HG03139 (cell line): ENCODE results near the gene BLVRA.
A peak's percentile ranks its signal among the peaks of the same experiment; 100 is the strongest.
"Not testable (repeated sequence)": the region's sequence is repeated elsewhere in the genome, so short reads cannot be mapped to it uniquely, and the experiment has no call there.

Experiments used
- ATAC-seq: cut with Tn5 transposase; IDR thresholded peaks from one replicate; pipeline ENCODE4 v1.9.1; 2021; ENCODE audit not compliant: unreplicated experiment

The BLVRA gene

GRCh38 chr7:43758029-43758821, at the start of gene BLVRA:
Gene BLVRA (plus strand): TSS chr7:43758680. CDS start chr7:43771159, 12,479 bp downstream.
- ATAC-seq: peak; percentile 74

GRCh38 chr7:43711503-43711902, 47.0 kb upstream of the BLVRA start:
- no peak for ATAC-seq

DNA sequence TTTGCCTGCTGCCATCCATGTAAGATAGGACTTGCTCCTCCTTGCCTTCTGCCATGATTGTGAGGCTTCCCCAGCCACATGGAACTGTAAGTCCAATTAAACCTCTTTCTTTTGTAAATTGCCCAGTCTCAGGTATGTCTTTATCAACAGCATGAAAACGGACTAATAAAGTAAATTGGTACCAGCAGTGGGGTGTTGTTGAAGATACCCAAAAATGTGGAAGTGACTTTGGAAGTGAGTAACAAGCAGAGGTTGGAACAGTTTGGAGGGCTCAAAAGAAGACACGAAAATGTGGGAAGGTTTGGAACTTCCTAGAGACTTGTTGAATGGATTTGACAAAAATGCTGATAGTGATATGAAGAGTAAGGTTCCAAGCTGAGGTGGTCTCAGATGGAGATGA, 42.5 kb upstream of the BLVRA start:
- ATAC-seq: not testable (repeated sequence)

- ATAC-seq: no peak
Observed at GRCh38 chr7:43716598-43716997, 41.9 kb upstream of the BLVRA start.

DNA sequence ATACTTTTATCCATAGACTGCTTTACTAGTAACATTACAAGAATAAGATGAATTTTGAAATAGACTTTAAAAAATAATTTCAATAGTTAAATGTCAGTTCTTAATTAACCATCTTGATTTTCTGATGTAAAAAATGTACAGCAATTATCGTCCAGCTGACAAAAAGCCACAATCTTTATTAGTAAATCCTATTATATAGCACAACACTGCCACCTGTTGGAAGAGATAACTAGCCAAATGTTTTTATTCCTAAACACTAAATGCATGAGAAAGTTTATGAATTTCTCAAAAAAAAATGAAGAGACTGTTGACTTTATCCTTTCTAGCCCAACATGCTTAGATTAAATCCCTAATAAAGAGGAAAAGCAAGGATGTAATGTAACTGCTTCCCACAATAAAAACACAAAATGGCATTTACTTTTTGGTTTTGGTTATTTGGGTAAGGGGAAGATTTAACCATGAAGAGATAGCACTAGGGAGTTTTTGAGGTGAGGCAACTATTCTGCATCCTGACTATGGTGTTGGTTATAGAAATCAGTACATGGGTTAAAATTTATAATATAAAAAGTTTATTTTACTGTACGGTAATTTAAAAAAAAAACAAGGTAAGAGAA, 37.2 kb upstream of the BLVRA start:
- no peak for ATAC-seq

- ATAC-seq: no peak
Observed at GRCh38 chr7:43723007-43723341, 35.5 kb upstream of the BLVRA start.

- ATAC-seq: no peak
Observed at GRCh38 chr7:43725251-43725650, 33.2 kb upstream of the BLVRA start.

- no peak for ATAC-seq
Observed at GRCh38 chr7:43726466-43726865, 32.0 kb upstream of the BLVRA start.

GRCh38 chr7:43727003-43727402, 31.5 kb upstream of the BLVRA start:
- ATAC-seq: no peak

GRCh38 chr7:43727494-43727893, 31.0 kb upstream of the BLVRA start:
- ATAC-seq: no peak

DNA sequence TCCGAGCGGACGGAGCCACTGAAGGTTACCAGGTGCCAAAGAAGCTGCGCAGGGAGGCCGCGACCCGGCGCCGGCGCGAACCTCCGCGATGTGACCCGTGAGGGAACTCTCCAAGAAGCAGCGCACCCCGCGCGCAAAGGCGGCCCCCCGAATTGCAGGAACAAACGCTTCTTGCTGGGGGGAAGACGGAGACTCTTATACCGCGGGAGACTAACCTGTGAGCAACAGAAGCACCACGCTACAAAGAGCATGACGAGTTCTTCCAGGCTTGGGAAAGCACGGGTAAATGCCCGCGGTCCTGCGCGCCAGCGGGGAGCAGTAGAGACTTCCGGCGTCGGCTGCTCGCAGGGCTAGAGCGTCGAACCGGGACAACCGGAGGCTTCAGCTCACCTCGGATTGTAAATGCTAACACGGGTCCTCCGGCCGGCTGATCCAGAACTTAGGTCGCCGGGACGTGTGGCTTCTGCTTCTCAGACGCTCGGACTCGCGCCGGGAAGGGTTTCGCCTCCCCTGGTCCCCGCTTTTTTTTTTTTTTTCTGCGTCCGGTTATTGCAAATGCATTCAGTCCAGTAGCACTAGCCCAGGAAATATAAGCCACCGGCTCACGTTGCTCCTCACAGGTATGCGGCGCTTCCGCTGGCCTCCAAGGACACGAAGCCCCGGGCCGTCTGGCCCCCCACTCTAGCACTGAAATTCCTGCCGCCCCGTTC, 29.1 kb upstream of the BLVRA start, which contains the start of gene COA1:
COA1 (minus strand) TSS at position 310 of the 710 bp plus-strand sequence. CDS start 80,909 bp downstream, outside the sequence.
- peak; percentile 76 for ATAC-seq

GRCh38 chr7:43729924-43730248, 28.6 kb upstream of the BLVRA start:
- ATAC-seq: peak; percentile 9

GRCh38 chr7:43731494-43731893, 27.0 kb upstream of the BLVRA start:
- not testable (repeated sequence) for ATAC-seq

DNA sequence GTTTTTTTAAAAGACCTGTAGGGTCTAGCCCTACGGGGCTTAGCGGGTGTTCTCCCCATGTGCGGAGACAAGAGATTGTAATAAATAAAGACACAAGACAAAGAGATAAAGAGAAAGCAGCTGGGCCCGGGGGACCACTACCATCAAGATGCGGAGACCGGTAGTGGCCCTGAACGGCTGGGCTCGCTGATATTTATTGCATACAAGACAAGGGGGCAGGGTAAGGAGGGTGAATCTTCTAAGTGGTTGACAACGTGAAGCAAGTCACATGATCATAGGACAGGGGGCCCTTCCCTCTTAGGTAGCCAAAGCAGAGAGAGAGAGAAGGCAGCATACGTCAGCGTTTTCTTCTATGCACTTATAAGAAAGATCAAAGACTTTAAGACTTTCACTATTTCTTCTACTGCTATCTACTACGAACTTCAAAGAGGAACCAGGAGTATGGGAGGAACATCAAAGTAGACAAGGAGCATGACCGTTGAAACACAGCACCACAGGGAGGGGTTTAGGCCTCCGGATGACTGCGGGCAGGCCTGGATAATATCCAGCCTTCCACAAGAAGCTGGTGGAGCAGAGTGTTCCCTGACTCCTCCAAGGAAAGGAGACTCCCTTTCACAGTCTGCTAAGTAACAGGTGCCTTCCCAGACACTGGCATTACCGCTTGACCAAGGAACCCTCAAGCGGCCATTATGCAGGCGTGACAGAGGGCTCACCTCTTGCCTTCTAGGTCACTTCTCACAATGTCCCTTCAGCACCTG, 23.7 kb upstream of the BLVRA start:
- ATAC-seq: not testable (repeated sequence)

DNA sequence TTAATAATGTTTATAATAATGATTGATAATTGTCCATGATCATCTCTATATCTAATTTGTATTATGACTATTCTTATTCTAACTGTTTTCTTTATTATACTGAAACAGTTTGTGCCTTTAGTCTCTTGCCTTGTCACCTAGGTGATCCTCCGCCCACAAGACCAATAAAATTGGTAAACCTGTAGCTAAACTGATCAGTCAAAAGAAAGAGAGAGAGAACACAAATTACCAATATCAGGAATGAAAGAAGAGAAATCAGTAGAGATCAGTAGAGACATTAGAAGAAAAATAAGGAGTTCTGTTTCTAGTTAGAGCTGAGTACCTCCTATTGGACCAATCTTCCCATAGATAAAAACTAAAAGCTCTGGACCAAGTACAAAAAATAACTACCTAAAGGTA, 23.1 kb upstream of the BLVRA start:
- no peak for ATAC-seq

DNA sequence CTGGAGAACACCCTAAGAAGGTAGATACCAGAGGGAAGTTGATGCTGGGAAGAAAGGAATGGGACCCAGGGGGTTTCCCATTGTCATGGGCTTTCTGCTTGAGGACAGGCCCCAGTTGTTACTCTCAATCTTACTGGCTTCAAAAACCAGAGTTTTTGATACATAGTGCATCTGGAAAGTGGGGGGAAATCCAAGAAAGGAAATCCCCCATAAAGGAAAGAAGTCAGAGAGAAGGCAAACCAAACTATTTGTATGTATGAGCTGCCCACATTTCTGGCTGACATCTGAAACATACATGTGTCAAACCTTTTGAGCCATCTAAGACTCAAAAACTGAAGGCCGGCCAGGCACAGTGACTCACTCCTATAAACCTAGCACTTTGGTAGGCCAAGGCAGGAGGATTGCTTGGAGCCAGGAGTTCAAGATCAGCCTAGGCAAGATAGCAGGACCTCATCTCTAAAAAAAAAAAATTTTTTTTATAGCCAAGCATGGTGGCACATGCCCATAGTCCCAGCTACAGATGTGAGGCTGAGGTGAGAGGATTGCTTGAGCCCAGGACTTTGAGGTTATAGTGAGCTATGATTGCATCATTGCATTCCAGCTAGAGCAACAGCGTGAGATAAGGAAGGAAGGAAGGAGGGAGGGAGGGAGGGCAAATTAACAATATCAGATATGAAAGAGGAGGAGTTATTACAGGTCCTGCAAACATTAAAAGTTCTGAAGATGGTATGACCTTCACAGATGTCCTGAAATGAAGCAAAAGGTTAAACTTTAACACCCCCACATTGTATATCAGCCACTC, 22.5 kb upstream of the BLVRA start:
- ATAC-seq: no peak

DNA sequence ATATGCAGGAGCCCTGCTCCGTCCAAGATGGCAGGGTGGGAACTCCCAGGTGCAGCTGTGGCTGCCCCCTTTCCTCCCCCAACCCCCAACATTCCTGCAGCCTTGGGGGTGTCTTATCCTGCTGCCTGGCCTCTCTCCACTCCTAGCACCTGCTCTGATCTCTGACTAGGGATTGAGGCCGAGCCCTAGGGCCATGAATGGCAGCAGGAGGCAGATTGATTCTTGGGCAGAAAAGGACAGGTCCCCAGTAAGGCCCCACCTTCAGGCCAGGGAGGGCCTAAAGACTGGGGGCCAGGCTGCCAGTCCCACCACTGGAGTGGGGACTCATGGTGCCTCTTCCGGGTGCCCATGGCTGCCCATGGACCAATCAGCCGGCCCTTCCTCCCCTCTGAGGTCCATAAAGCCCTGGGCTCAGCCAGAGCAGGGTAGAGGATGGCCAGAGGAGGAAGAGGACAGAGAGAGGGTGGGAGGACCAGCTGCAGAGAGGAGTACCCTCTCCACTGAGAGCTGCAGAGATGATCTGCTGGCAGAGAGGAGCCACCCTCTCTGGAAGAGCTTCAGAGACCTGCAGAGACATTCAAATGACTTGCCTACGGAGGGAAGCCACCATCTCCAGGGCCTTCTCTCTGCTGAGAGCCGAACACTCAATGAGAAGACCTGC, 20.9 kb upstream of the BLVRA start:
- no peak for ATAC-seq

GRCh38 chr7:43742692-43743091, 15.8 kb upstream of the BLVRA start:
- ATAC-seq: no peak

DNA sequence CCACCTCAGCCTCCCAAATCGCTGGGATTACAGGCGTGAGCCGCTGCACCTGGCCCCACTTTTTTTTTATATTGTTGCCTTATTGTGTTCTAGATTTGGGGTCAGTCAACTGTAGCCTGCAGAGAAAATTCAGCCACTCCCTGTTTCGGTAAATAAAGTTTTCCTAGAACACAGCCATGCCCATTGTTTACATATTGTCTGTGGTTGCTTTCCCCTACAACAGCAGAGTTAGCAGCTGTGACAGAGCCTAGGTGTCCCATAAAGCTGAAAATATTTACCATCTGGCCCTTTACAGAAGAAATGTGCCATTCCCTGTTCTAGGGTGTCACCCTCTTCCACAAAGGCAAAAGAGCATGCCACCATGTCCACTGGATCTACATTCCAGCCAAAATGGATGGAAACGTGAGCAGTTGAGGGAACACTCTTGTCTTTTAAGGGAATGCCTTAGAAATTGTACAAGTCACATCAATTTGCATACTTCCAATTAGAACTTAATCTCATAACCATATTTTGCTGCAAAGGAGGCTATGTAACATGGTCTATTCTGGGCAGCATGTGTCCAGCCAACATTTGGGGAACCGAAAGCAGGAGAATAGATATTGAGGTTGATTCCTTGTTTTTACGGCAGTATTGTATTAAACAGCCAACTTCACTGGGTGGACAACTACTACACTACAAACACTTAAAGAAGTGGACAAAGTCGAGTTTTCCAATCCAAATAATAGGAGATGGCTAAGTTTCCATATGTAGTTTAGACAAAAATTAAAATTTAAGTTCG, 11.0 kb upstream of the BLVRA start:
- no peak for ATAC-seq
